Measurements from ENCODE around the gene PAM16.

PAM16 gene

GRCh38 chr16:4360538-4361021 is 9.5 kb upstream of the PAM16 start (continued):
- TF ChIP-seq ZNF223 (tag by site-specific recombination; IDR thresholded peaks at IDR 0.05), result no peak
- TF ChIP-seq KLF1 (tag by site-specific recombination; IDR thresholded peaks at IDR 0.05), result peak; percentile 49
- TF ChIP-seq ZNF785 (tag by site-specific recombination; IDR thresholded peaks at IDR 0.05), result no peak

GRCh38 chr16:4359914-4360313 is 8.8 kb upstream of the PAM16 start:
- CTCF ChIA-PET, result interaction anchor here (0.6 to 5.2 kb wide), 12 partner anchors 9 to 709 kb away, joined by 3 to 118 read pairs (median 6); partner anchors contain the start of gene VASN
- TF ChIP-seq MEIS1 (CRISPR knock-in tag; IDR thresholded peaks at IDR 0.05; ENCODE audit: borderline replicate concordance) (no peak), ZNF423 (tag by site-specific recombination; IDR thresholded peaks at IDR 0.05) (no peak), EGR2 (tag by site-specific recombination; IDR thresholded peaks at IDR 0.05; ENCODE audit: low read depth) (peak; percentile 97), ZFHX2 (tag by site-specific recombination; conservative IDR thresholded peaks at IDR 0.05) (peak; percentile 94), ZNF366 (tag by site-specific recombination; conservative IDR thresholded peaks at IDR 0.05) (0 out of 2 replicates have a peak, but pooled peaks have one; percentile 17)
- no peak overlapping the region for H3K27ac ChIP-seq (ENCODE audit: extremely low read depth, low read depth, low read length)
- POLR2A ChIA-PET, result no interaction called here
- no peak overlapping the region for H3K4me3 ChIP-seq (ENCODE audit: low read depth, low read length)
- H3K9me3 ChIP-seq (ENCODE audit: control insufficient read depth, insufficient read depth, low read depth, low read length), result no peaks in the 10 kb centered on the region
- H3K4me1 ChIP-seq (ENCODE audit: control insufficient read depth, insufficient read depth, low read length), result no peaks in the 10 kb centered on the region
- peaks cover 0 to 44% of the 10 kb centered on the region in 2 experiments; a peak in 2 of 3 replicates for H3K36me3 ChIP-seq (ENCODE audit: control insufficient read depth in 2 of 2, insufficient read depth in 1 of 2, low read length in 2 of 2)

- ChIA-PET POLR2A (interaction anchor here (1.0 kb wide), 1 partner anchor 15 kb away, joined by 3 read pairs; no protein-coding TSS in a partner anchor), CTCF (interaction anchor here (0.5 to 5.2 kb wide), 29 partner anchors 8 to 972 kb away, joined by 3 to 118 read pairs (median 4); partner anchors contain the start of genes PAM16 and VASN)
- H3K4me1 ChIP-seq (ENCODE audit: control insufficient read depth, insufficient read depth, low read length), result no peaks in the 10 kb centered on the region
- peak; percentile 30 for TF ChIP-seq ZNF654 (tag by site-specific recombination; IDR thresholded peaks at IDR 0.05; ENCODE audit: low read depth)
- TF ChIP-seq ZNF274 (IDR thresholded peaks at IDR 0.05; ENCODE audit: low read length), result no peak
- TF ChIP-seq ZNF274 (tag by site-specific recombination; IDR thresholded peaks at IDR 0.05; ENCODE audit: borderline replicate concordance), result no peak
- no peak for TF ChIP-seq ZNF473 (tag by site-specific recombination; IDR thresholded peaks at IDR 0.05)
- no peak for TF ChIP-seq ZNF23 (tag by site-specific recombination; IDR thresholded peaks at IDR 0.05; ENCODE audit: borderline replicate concordance)
- no peak for TF ChIP-seq ZNF148 (tag by site-specific recombination; IDR thresholded peaks at IDR 0.05; ENCODE audit: borderline replicate concordance)
- TF ChIP-seq ZNF10 (tag by site-specific recombination; IDR thresholded peaks at IDR 0.05), result peak; percentile 57; the same call in 1 of the 2 replicates
- TF ChIP-seq PRDM10 (tag by site-specific recombination; IDR thresholded peaks at IDR 0.05), result no peak
- 0 out of 2 replicates have a peak, but pooled peaks have one; percentile 67 for TF ChIP-seq ZNF2 (tag by site-specific recombination; IDR thresholded peaks at IDR 0.05)
- peak; percentile 73 for TF ChIP-seq CTCF (tag by site-specific recombination; IDR thresholded peaks at IDR 0.05)
- peak; percentile 96 for TF ChIP-seq ZNF121 (tag by site-specific recombination; IDR thresholded peaks at IDR 0.05)
- no peak for TF ChIP-seq ZNF837 (tag by site-specific recombination; IDR thresholded peaks at IDR 0.05)
- TF ChIP-seq ZNF398 (tag by site-specific recombination; IDR thresholded peaks at IDR 0.05), result no peak
- TF ChIP-seq ZNF19 (tag by site-specific recombination; IDR thresholded peaks at IDR 0.05; ENCODE audit: low read depth), result no peak
- H3K36me3 ChIP-seq (ENCODE audit: control insufficient read depth in 2 of 2, insufficient read depth in 1 of 2, low read length in 2 of 2), result peaks cover 0 to 35% of the 10 kb centered on the region in 2 experiments; a peak in 2 of 3 replicates
- no peak overlapping the region for H3K4me3 ChIP-seq (ENCODE audit: low read depth, low read length)
- H3K9me3 ChIP-seq (ENCODE audit: control insufficient read depth, insufficient read depth, low read depth, low read length), result no peaks in the 10 kb centered on the region
- H3K27ac ChIP-seq (ENCODE audit: extremely low read depth, low read depth, low read length), result no peak overlapping the region
These were observed 7.9 kb upstream of the PAM16 start for GRCh38 chr16:4358831-4359561.
